ENCODE data around the gene DES. TPM values are rescaled to one million over a fixed set of nuclear protein-coding genes. Genes with fewer than 3 reads are reported as not detected.

Gene DES
- total RNA-seq, 1 donor from 2014 or later = not detected

DNA sequence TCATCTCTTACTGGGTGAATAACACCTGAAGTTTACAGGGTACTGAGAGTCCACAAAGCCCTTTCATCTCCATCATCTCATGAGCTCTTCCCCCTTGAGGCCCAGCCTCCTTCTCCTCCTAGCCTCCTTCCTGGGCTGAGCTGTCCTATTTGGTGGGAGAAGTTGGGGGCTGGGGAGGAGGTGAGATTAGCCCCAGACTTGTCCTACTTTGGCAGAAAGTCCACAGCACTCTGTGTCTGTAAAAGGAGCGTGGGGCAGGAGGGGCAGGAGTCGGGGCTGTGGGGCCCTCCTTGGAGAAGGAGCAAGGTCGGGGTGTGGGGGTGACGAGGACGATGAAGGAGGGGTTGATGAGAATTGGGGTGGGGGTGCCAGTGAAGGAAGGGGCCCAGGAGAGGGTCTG lies 10.0 kb upstream of the DES start:
- H3K27ac Mint-ChIP-seq = no peak overlapping the region
- H3K4me1 Mint-ChIP-seq = no peaks in the 10 kb centered on the region
- TF ChIP-seq, protein P1, sequence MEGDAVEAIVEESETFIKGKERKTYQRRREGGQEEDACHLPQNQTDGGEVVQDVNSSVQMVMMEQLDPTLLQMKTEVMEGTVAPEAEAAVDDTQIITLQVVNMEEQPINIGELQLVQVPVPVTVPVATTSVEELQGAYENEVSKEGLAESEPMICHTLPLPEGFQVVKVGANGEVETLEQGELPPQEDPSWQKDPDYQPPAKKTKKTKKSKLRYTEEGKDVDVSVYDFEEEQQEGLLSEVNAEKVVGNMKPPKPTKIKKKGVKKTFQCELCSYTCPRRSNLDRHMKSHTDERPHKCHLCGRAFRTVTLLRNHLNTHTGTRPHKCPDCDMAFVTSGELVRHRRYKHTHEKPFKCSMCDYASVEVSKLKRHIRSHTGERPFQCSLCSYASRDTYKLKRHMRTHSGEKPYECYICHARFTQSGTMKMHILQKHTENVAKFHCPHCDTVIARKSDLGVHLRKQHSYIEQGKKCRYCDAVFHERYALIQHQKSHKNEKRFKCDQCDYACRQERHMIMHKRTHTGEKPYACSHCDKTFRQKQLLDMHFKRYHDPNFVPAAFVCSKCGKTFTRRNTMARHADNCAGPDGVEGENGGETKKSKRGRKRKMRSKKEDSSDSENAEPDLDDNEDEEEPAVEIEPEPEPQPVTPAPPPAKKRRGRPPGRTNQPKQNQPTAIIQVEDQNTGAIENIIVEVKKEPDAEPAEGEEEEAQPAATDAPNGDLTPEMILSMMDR (IDR thresholded peaks at IDR 0.05) = no peak
- no peak overlapping the region for H3K4me3 Mint-ChIP-seq
- CTCF ChIA-PET = no interaction called here
- no peak for ATAC-seq (ENCODE audit: low read depth)
- no peaks in the 10 kb centered on the region for H3K36me3 Mint-ChIP-seq (ENCODE audit: low read depth)
- peaks cover 35% of the 10 kb centered on the region for H3K27me3 Mint-ChIP-seq
- H3K9me3 Mint-ChIP-seq = peaks cover 3% of the 10 kb centered on the region
- POLR2A ChIA-PET = no interaction called here
- intact Hi-C loops (cut with micrococcal nuclease) = no loop called here
- DNase-seq = no peak

DNA sequence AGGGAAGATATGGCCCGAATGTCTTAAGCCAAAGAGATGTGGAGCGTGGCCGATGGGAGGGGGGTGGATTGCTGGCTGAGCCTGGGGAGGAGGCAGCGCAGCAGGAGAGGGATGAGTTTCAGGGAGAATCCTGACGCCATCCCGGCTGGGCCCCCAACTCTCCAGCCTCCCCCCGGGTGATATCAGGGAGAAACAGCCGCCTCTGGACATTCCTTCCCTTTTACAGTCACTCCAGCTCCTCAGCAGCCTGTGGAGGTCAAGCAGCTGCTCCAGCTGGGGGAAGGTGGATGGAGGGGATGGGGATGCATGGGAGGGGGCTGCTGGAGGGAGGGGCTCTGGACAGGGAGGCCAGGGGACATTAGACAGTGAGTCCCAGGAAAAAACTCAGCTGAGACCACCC lies 9.5 kb upstream of the DES start:
- no peaks in the 10 kb centered on the region for H3K36me3 Mint-ChIP-seq (ENCODE audit: low read depth)
- TF ChIP-seq, protein P1 (IDR thresholded peaks at IDR 0.05) = no peak
- no peak overlapping the region for H3K27ac Mint-ChIP-seq
- ATAC-seq (ENCODE audit: low read depth) (no peak), DNase-seq (no peak)
- peaks cover 38% of the 10 kb centered on the region for H3K27me3 Mint-ChIP-seq
- H3K4me1 Mint-ChIP-seq = no peaks in the 10 kb centered on the region
- no peak overlapping the region for H3K4me3 Mint-ChIP-seq
- CTCF ChIA-PET = no interaction called here
- peaks cover 5% of the 10 kb centered on the region for H3K9me3 Mint-ChIP-seq
- intact Hi-C loops (cut with micrococcal nuclease) = no loop called here
- POLR2A ChIA-PET = no interaction called here

DNA sequence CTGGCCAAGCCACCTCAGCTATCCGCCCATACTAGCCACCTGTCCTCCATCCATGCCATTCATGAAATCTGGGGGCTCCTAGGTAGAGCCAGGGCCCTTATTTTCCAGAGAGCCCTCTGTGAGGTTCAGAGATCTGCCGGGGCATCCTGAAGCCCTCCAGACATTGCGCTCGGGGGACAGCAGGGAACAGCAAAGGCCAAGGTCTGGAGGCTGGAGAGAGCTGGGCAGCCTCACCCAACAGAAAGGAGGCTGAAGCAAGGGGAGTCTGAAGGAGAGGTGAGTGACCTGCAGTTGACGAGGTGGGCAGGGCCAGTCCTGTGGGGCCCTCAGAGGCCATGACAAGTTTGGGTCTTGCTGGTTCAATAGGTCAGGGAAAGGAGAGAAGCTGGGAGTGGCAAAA lies 8.6 kb upstream of the DES start:
- Mint-ChIP-seq H3K27ac (no peak overlapping the region), H3K4me1 (no peaks in the 10 kb centered on the region), H3K36me3 (ENCODE audit: low read depth) (no peaks in the 10 kb centered on the region), H3K4me3 (no peak overlapping the region), H3K9me3 (peaks cover 5% of the 10 kb centered on the region), H3K27me3 (peaks cover 34% of the 10 kb centered on the region)
- no peak for ATAC-seq (ENCODE audit: low read depth)
- intact Hi-C loops (cut with micrococcal nuclease) = no loop called here
- TF ChIP-seq, protein P1 (IDR thresholded peaks at IDR 0.05) = no peak
- CTCF ChIA-PET = no interaction called here
- POLR2A ChIA-PET = no interaction called here
- DNase-seq = no peak

DNA sequence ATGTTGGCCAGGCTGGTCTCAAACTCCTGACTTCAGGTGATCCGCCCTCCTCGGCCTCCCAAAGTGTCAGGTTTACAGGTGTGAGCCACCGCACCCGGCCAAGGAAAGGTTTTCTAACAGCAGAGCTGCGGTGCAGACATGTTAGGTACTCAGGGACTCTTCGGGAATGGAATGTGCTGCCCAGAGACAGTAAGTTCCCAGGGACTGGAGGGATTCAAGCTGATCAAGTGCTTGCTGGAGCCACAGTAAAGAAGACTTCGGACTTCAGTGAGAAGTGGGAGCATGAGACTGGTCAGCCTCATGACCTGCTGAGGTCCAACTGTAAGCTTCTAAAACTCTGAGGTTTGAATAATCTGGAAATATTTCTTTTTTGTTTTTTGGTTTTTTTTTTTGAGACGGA lies 7.8 kb upstream of the DES start:
- DNase-seq (no peak), ATAC-seq (ENCODE audit: low read depth) (no peak)
- Mint-ChIP-seq H3K9me3 (peaks cover 5% of the 10 kb centered on the region), H3K36me3 (ENCODE audit: low read depth) (no peaks in the 10 kb centered on the region), H3K4me3 (no peak overlapping the region), H3K27me3 (peaks cover 32% of the 10 kb centered on the region), H3K4me1 (no peaks in the 10 kb centered on the region), H3K27ac (no peak overlapping the region)
- CTCF ChIA-PET = interaction anchor here (0.7 kb wide), 1 partner anchor 115 kb away, joined by 3 read pairs; no protein-coding TSS in a partner anchor
- POLR2A ChIA-PET = interaction anchor here (0.7 kb wide), 2 partner anchors 18 to 275 kb away, joined by 4 read pairs; no protein-coding TSS in a partner anchor
- intact Hi-C loops (cut with micrococcal nuclease) = no loop called here
- TF ChIP-seq, protein P1 (IDR thresholded peaks at IDR 0.05) = no peak

DNA sequence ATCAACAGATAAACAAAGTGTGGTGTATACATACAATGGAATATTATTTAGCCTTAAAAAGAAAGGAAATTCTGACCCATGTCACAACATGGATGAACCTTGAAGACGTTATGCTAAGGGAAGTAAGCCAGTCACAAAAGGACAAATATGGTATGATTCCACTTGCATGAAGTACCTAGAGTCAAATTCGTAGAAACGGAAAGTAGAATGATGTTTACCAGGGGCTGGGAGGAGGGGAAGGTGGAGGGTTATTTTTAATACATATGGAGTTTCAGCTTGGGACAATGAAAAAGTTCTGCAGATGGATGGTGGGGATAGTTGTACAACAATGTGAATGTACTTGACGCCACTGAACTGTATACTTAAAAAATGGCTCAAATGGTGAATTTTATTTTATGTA lies 3.3 kb upstream of the DES start:
- H3K9me3 Mint-ChIP-seq = peaks cover 5% of the 10 kb centered on the region
- intact Hi-C loops (cut with micrococcal nuclease) = no loop called here
- TF ChIP-seq, protein P1 (IDR thresholded peaks at IDR 0.05) = no peak

More for the DNA sequence above, 3.3 kb upstream of the DES start:
- no peak overlapping the region for H3K4me3 Mint-ChIP-seq
- CTCF ChIA-PET = no interaction called here
- no peaks in the 10 kb centered on the region for H3K4me1 Mint-ChIP-seq
- ATAC-seq (ENCODE audit: low read depth) (no peak), DNase-seq (no peak)
- no peaks in the 10 kb centered on the region for H3K36me3 Mint-ChIP-seq (ENCODE audit: low read depth)
- H3K27ac Mint-ChIP-seq = no peak overlapping the region
- POLR2A ChIA-PET = no interaction called here
- peaks cover 40% of the 10 kb centered on the region for H3K27me3 Mint-ChIP-seq
